K562 (cell line): Measurements from ENCODE around the gene MRPL40. TPM values are rescaled to one million over a fixed set of nuclear protein-coding genes. Genes with fewer than 3 reads are reported as not detected.

Source experiments
- CREBBP ChIP-seq: IDR thresholded peaks from one replicate; pipeline ENCODE4 v1.6.1; 2012; ENCODE audit warnings: low read depth, mild to moderate bottlenecking, control low read depth, inconsistent platforms, low read length
- GABPB1 ChIP-seq: sonication (generic); formaldehyde crosslinking; IDR thresholded peaks from 2 replicates; pipeline ENCODE4 v1.8.0; 2022; ENCODE audit warnings: mild to moderate bottlenecking, missing genetic modification reagents
- HSF4 ChIP-seq: fragments of 250-450 bp; sonication (Bioruptor Pico); IDR thresholded peaks from 2 replicates; pipeline ENCODE4 v2.1.2; 2022; ENCODE audit warnings: mild to moderate bottlenecking, moderate library complexity, borderline replicate concordance
- KAT7 ChIP-seq: sonication (generic); formaldehyde crosslinking; IDR thresholded peaks from 2 replicates; pipeline ENCODE4 v1.8.0; 2022; ENCODE audit warnings: missing genetic modification reagents, mild to moderate bottlenecking, borderline replicate concordance
- MAFF ChIP-seq: IDR thresholded peaks from 2 replicates; pipeline ENCODE4 v1.6.1; 2012; ENCODE audit warnings: low read length, improper control_type of control experiment
- MAX ChIP-seq: sonication (generic); formaldehyde crosslinking; IDR thresholded peaks from 2 replicates; pipeline ENCODE4 v1.9.0; 2022; ENCODE audit warnings: mild to moderate bottlenecking, missing genetic modification reagents
- NFYB ChIP-seq: IDR thresholded peaks from 2 replicates; pipeline ENCODE4 v1.6.1; 2011; ENCODE audit warnings: mild to moderate bottlenecking, moderate library complexity; ENCODE audit not compliant: insufficient read length; ENCODE audit errors: extremely low read depth
- PML ChIP-seq: IDR thresholded peaks from 2 replicates; pipeline ENCODE4 v1.6.1; 2012; ENCODE audit warnings: low read length, inconsistent platforms
- REST ChIP-seq, 2 experiments: fragments of 450-650 bp; formaldehyde crosslinking in 1 of 2; IDR thresholded peaks; 2 replicates each; pipeline versions ENCODE4 v1.4.0 to v1.6.1; 2014 to 2020; ENCODE audit warnings: mild to moderate bottlenecking in 2 of 2, borderline replicate concordance in 1 of 2, low read depth in 1 of 2
- SMC3 ChIP-seq: conservative IDR thresholded peaks from 2 replicates; pipeline ENCODE4 v1.6.1; 2011; ENCODE audit warnings: low read depth, low read length, improper control_type of control experiment; ENCODE audit not compliant: insufficient read depth
- TAF1 ChIP-seq: IDR thresholded peaks from 2 replicates; pipeline ENCODE4 v1.6.1; 2011; ENCODE audit warnings: mild to moderate bottlenecking, low read length, moderate library complexity; ENCODE audit not compliant: insufficient read depth, control insufficient read depth, severe bottlenecking; ENCODE audit errors: extremely low read depth
- TAF7 ChIP-seq: fragments of 450-650 bp; IDR thresholded peaks from 2 replicates; pipeline ENCODE4 v1.6.1; 2016; ENCODE audit warnings: missing genetic modification characterization, missing compliant biosample characterization
- TCF7 ChIP-seq: sonication (generic); IDR thresholded peaks from 2 replicates; pipeline ENCODE4 v1.6.1; 2016; ENCODE audit warnings: antibody characterized with exemption, borderline replicate concordance
- XRCC5 ChIP-seq: fragments of 200-400 bp; formaldehyde crosslinking; IDR thresholded peaks from 2 replicates; pipeline ENCODE4 v1.6.1; 2017; ENCODE audit warnings: low read depth, mild to moderate bottlenecking, low read length
- ZBTB8A ChIP-seq: fragments of 450-650 bp; IDR thresholded peaks from 2 replicates; pipeline ENCODE4 v1.6.1; 2018; ENCODE audit warnings: mild to moderate bottlenecking, moderate library complexity; ENCODE audit not compliant: partially characterized antibody
- ZKSCAN8 ChIP-seq: fragments of 200-800 bp; sonication (Bioruptor generic); IDR thresholded peaks from 2 replicates; pipeline ENCODE4 v1.6.1; 2016; ENCODE audit warnings: missing genetic modification characterization, missing compliant biosample characterization
- ZNF24 ChIP-seq: fragments of 450-650 bp; IDR thresholded peaks from 2 replicates; pipeline ENCODE4 v1.6.1; 2016
- ZNF347 ChIP-seq: fragments of 450-650 bp; formaldehyde crosslinking; IDR thresholded peaks from 2 replicates; pipeline ENCODE4 v1.4.0; 2020; ENCODE audit warnings: low read depth, mild to moderate bottlenecking, moderate library complexity
- ZNF583 ChIP-seq: fragments of 250-450 bp; sonication (Bioruptor Pico); IDR thresholded peaks from 2 replicates; pipeline ENCODE4 v1.4.0; 2020
- polyA plus RNA-seq, 8 experiments: library from polyadenylated mRNA; depleted of rRNA in 4 of 8; stranded (reverse) in 5 of 8; unstranded in 3 of 8; fragments of >200 nt; fragmentation: Nextera tagmentation in 2 of 8; fragmentation: Illumina TruSeq in 1 of 8; extraction: Ambion mirVana in 2 of 8; extraction: Trizol in 1 of 8; gene quantifications; 2 replicates each; pipeline versions ENCODE4 v1.2.1 to v1.2.3, GENCODE V29; 2011 to 2014; ENCODE audit warnings: inconsistent platforms in 1 of 8, missing spikeins in 1 of 8
- total RNA-seq, 7 experiments: library from RNA; depleted of rRNA in 6 of 7; stranded (reverse); fragments of >200 nt in 6 of 7; fragmentation: Illumina TruSeq in 2 of 7; extraction: Trizol in 2 of 7; gene quantifications; 2 replicates each; pipeline versions ENCODE4 v1.2.1 to v1.2.3, GENCODE V29; 2011 to 2021; ENCODE audit warnings: low replicate concordance in 1 of 7
- TF ChIP-seq, protein P1 (sequence below): IDR thresholded peaks from 3 replicates; pipeline ENCODE4 v1.6.1; 2011; ENCODE audit warnings: borderline replicate concordance, mild to moderate bottlenecking; ENCODE audit not compliant: insufficient read length, insufficient read depth

Gene MRPL40
- total and polyA plus RNA-seq, 9 of the 15 experiments (the other 6 are each of a cell fraction or from before 2014, with no cell fraction given) = 132 to 652 (median 208) TPM

- no peak for TF ChIP-seq XRCC5
- no peak for TF ChIP-seq ZKSCAN8 (CRISPR knock-in tag)
- TF ChIP-seq PML = no peak
- no peak for TF ChIP-seq CREBBP
- no peak for TF ChIP-seq MAX (CRISPR knock-in tag)
- no peak for TF ChIP-seq KAT7 (CRISPR knock-in tag)
- no peak for TF ChIP-seq ZNF347
- no peak for TF ChIP-seq MAFF
- no peak for TF ChIP-seq ZBTB8A
- TF ChIP-seq, protein P1, sequence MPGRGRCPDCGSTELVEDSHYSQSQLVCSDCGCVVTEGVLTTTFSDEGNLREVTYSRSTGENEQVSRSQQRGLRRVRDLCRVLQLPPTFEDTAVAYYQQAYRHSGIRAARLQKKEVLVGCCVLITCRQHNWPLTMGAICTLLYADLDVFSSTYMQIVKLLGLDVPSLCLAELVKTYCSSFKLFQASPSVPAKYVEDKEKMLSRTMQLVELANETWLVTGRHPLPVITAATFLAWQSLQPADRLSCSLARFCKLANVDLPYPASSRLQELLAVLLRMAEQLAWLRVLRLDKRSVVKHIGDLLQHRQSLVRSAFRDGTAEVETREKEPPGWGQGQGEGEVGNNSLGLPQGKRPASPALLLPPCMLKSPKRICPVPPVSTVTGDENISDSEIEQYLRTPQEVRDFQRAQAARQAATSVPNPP = no peak
- no peak for TF ChIP-seq ZNF583
- no peak for TF ChIP-seq REST (IDR thresholded peaks at IDR 0.05; ENCODE audit: borderline replicate concordance)
- 0 out of 2 replicates have a peak, but pooled peaks have one; percentile 36 for TF ChIP-seq REST (CRISPR knock-in tag; IDR thresholded peaks at IDR 0.05; ENCODE audit: low read depth)
- no peak for TF ChIP-seq TAF1
- no peak for TF ChIP-seq ZNF24
- no peak for TF ChIP-seq SMC3
- no peak for TF ChIP-seq TAF7 (tag)
- TF ChIP-seq HSF4 (CRISPR knock-in tag) = no peak
- no peak for TF ChIP-seq NFYB
- TF ChIP-seq GABPB1 (CRISPR knock-in tag) = no peak
- no peak for TF ChIP-seq TCF7
Measured at GRCh38 chr22:19394274-19395050, 37.9 kb upstream of the MRPL40 start (continued).
